DOHH2 (cell line): ENCODE data around the gene RGS16.

Experiments used
- H3F3A ChIP-seq: fragments of 200-600 bp; sonication (generic), shearing (Covaris generic); 2 replicates; pipeline ENCODE4 v1.6.0; 2016; ENCODE audit warnings: antibody characterized with exemption, mild to moderate bottlenecking; ENCODE audit not compliant: control insufficient read depth, insufficient read depth
- H3K27ac ChIP-seq: fragments of 200-600 bp; sonication (generic); 2 replicates; pipeline ENCODE4 v1.5.1; 2014; ENCODE audit warnings: low read depth, mild to moderate bottlenecking, low read length, moderate library complexity
- H3K27me3 ChIP-seq: fragments of 200-600 bp; sonication (generic); 2 replicates; pipeline ENCODE4 v1.6.1; 2014; ENCODE audit warnings: mild to moderate bottlenecking, low read length, mixed read lengths; ENCODE audit not compliant: control insufficient read depth
- H3K36me3 ChIP-seq: fragments of 200-600 bp; sonication (generic); 2 replicates; pipeline ENCODE4 v1.6.1; 2014; ENCODE audit warnings: mild to moderate bottlenecking, low read length, moderate library complexity, mixed read lengths; ENCODE audit not compliant: control insufficient read depth
- H3K4me1 ChIP-seq: fragments of 200-600 bp; sonication (generic); 2 replicates; pipeline ENCODE4 v1.6.1; 2014; ENCODE audit warnings: mild to moderate bottlenecking, low read length, mixed read lengths; ENCODE audit not compliant: control insufficient read depth
- H3K4me2 ChIP-seq: fragments of 200-600 bp; sonication (generic); 2 replicates; pipeline ENCODE4 v1.6.0; 2014; ENCODE audit warnings: mild to moderate bottlenecking, low read length, moderate library complexity
- H3K4me3 ChIP-seq: fragments of 200-600 bp; sonication (generic); 2 replicates; pipeline ENCODE4 v1.5.1; 2014; ENCODE audit warnings: mild to moderate bottlenecking, low read length, mixed read lengths
- H3K79me2 ChIP-seq: fragments of 200-600 bp; sonication (generic); 2 replicates; pipeline ENCODE4 v1.6.1; 2014; ENCODE audit warnings: mild to moderate bottlenecking, low read length, mixed read lengths; ENCODE audit not compliant: control insufficient read depth
- H3K9me2 ChIP-seq: fragments of 200-600 bp; sonication (generic); replicated peaks from 2 replicates; pipeline ENCODE4 v1.6.1; 2014; ENCODE audit warnings: mild to moderate bottlenecking, low read length, mixed read lengths; ENCODE audit not compliant: control insufficient read depth
- H3K9me3 ChIP-seq: fragments of 200-600 bp; sonication (generic); 2 replicates; pipeline ENCODE4 v1.6.1; 2014; ENCODE audit warnings: antibody characterized with exemption, low read length, mixed read lengths; ENCODE audit not compliant: control insufficient read depth, insufficient read depth
- H4K20me1 ChIP-seq: fragments of 200-600 bp; sonication (generic); 2 replicates; pipeline ENCODE4 v1.6.0; 2014; ENCODE audit warnings: low read depth, mild to moderate bottlenecking, antibody characterized with exemption, low read length, moderate library complexity; ENCODE audit not compliant: control insufficient read depth, insufficient read depth
- EZH2phosphoT487 ChIP-seq: fragments of 200-600 bp; sonication (generic); IDR thresholded peaks from 2 replicates; pipeline ENCODE4 v1.6.1; 2017; ENCODE audit warnings: borderline replicate concordance, mild to moderate bottlenecking, antibody characterized with exemption, low read length, moderate library complexity, mixed read lengths
- TF ChIP-seq, protein P1 (sequence below): fragments of 200-600 bp; sonication (generic); IDR thresholded peaks from one replicate; pipeline ENCODE4 v1.5.1; 2014; ENCODE audit warnings: antibody characterized with exemption, mild to moderate bottlenecking, low read depth, low read length; ENCODE audit not compliant: poor library complexity, severe bottlenecking

The RGS16 gene

DNA sequence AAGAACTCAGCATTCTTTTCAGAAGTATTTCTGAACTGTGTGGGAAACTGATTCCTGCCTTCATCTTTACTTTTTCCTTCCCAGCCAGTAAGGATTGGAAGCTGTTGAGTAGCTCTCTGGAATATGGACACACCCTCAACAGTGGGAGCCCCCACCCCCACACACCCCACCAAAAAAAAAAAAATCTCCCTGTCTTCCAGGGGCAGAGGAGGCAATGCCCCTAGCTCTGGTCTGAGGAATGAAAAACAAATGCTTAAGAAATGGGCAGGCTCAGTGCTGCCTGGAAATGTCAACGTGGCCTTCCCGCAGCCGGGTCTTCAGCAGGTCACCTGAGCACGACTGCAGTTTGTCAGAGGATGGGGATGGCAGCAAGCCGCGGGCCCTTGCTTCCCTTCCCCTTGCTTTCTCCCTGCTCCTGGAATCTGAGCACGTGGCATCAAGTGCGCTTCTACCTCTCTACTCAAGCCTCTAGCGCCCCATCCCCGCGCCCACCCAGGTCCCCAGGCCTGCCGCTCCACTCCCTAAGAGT lies 479 bp downstream of the RGS16 start:
- Histone ChIP-seq H3K27me3 (no peaks in the 10 kb centered on the region), H4K20me1 (peaks cover 24% of the 10 kb centered on the region), H3K4me2 (peak overlapping the region; percentile 95), H3F3A (peaks cover 17% of the 10 kb centered on the region), H3K27ac (peak overlapping the region; percentile 61), H3K36me3 (peaks cover 54% of the 10 kb centered on the region), H3K79me2 (peaks cover 45% of the 10 kb centered on the region), H3K9me3 (no peaks in the 10 kb centered on the region), H3K9me2 (no peaks in the 10 kb centered on the region), H3K4me1 (peaks cover 62% of the 10 kb centered on the region), H3K4me3 (peak overlapping the region; percentile 87)
- TF ChIP-seq, protein P1, sequence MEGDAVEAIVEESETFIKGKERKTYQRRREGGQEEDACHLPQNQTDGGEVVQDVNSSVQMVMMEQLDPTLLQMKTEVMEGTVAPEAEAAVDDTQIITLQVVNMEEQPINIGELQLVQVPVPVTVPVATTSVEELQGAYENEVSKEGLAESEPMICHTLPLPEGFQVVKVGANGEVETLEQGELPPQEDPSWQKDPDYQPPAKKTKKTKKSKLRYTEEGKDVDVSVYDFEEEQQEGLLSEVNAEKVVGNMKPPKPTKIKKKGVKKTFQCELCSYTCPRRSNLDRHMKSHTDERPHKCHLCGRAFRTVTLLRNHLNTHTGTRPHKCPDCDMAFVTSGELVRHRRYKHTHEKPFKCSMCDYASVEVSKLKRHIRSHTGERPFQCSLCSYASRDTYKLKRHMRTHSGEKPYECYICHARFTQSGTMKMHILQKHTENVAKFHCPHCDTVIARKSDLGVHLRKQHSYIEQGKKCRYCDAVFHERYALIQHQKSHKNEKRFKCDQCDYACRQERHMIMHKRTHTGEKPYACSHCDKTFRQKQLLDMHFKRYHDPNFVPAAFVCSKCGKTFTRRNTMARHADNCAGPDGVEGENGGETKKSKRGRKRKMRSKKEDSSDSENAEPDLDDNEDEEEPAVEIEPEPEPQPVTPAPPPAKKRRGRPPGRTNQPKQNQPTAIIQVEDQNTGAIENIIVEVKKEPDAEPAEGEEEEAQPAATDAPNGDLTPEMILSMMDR: no peak
- TF ChIP-seq EZH2phosphoT487: no peak

DNA sequence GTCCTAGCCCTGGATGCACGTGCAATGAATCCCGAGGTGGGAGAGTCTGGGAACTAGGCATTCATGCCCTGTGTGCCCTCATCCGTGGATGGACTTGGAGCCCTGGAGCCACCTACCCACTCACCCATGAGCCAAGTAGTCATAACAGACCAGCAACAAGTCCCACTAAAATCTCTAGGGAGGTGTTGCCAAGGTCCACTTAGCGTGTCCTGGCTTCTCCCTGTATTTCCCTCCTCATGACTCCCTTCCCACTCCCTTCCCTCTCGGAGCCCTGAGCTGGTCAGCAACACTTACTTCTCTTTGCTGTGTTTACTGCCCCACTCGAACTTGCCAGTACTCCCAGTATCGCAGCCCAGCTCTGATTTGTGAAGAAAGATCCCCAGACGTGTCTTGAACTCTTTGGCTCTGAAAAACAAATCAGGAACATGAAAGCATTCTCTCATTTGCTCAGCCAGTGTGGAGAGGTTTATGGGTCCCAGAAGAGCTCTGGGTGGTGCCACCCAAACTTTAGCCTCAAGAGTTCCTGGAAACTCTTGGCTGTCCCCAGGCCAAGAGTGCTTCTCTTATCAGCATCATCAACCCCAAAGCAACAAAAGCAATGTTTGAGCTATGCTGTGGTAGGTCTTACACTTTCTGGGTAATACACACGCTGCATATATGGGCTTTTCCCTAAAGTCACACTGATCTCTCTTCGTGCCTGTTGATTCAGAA lies 1.1 kb downstream of the RGS16 start:
- TF ChIP-seq, protein P1: no peak
- no peak for TF ChIP-seq EZH2phosphoT487
- Histone ChIP-seq H3K4me1 (peaks cover 60% of the 10 kb centered on the region), H3K4me2 (peak overlapping the region; percentile 95), H3K9me3 (no peaks in the 10 kb centered on the region), H3K27me3 (no peaks in the 10 kb centered on the region), H3K27ac (peak overlapping the region; percentile 61), H3F3A (peaks cover 22% of the 10 kb centered on the region), H3K9me2 (no peaks in the 10 kb centered on the region), H3K36me3 (peaks cover 58% of the 10 kb centered on the region), H4K20me1 (peaks cover 24% of the 10 kb centered on the region), H3K4me3 (peak overlapping the region; percentile 87), H3K79me2 (peaks cover 45% of the 10 kb centered on the region)

GRCh38 chr1:182601913-182602312 lies 2.3 kb downstream of the RGS16 start:
- Histone ChIP-seq H3K27ac (peak overlapping the region; percentile 61), H3K9me2 (no peaks in the 10 kb centered on the region), H4K20me1 (peaks cover 24% of the 10 kb centered on the region), H3K79me2 (peaks cover 45% of the 10 kb centered on the region), H3K9me3 (no peaks in the 10 kb centered on the region), H3K4me3 (peak overlapping the region; percentile 87), H3F3A (peaks cover 34% of the 10 kb centered on the region), H3K27me3 (no peaks in the 10 kb centered on the region), H3K4me1 (peaks cover 52% of the 10 kb centered on the region), H3K4me2 (peak overlapping the region; percentile 95), H3K36me3 (peaks cover 58% of the 10 kb centered on the region)
- no peak for TF ChIP-seq EZH2phosphoT487
- TF ChIP-seq, protein P1: no peak
